HepG2 (cell line): Measurements from ENCODE around the gene XRCC5. TPM values are rescaled to one million over a fixed set of nuclear protein-coding genes. Genes with fewer than 3 reads are reported as not detected.

ENCODE experiments used
- MBD4 ChIP-seq: IDR thresholded peaks from 2 replicates; pipeline ENCODE4 v1.6.1; 2012; ENCODE audit warnings: low read length, inconsistent platforms, borderline replicate concordance
- NFYC ChIP-seq: IDR thresholded peaks from 2 replicates; pipeline ENCODE4 v1.6.1; 2016; ENCODE audit warnings: missing genetic modification reagents, missing compliant biosample characterization
- PHF5A ChIP-seq: IDR thresholded peaks from one replicate; pipeline ENCODE4 v1.6.1; 2018; ENCODE audit warnings: low read depth, missing genetic modification reagents; ENCODE audit not compliant: unreplicated experiment
- SOX6 ChIP-seq, 2 experiments: fragments of 450-650 bp in 1 of 2; sonication (generic) in 1 of 2; formaldehyde crosslinking in 1 of 2; IDR thresholded peaks; 2 replicates each; pipeline versions ENCODE4 v1.4.0 to v1.6.1; 2017 to 2020; ENCODE audit warnings: antibody characterized with exemption in 1 of 2, mild to moderate bottlenecking in 1 of 2, missing genetic modification reagents in 1 of 2
- TBP ChIP-seq: sonication (generic); formaldehyde crosslinking; IDR thresholded peaks from 2 replicates; pipeline ENCODE4 v1.5.0; 2020; ENCODE audit warnings: missing genetic modification reagents
- TRIM24 ChIP-seq: sonication (generic); formaldehyde crosslinking; IDR thresholded peaks from 2 replicates; pipeline ENCODE4 v1.8.0; 2022; ENCODE audit warnings: mild to moderate bottlenecking, missing genetic modification reagents
- ZNF138 ChIP-seq: sonication (generic); formaldehyde crosslinking; IDR thresholded peaks from 2 replicates; pipeline ENCODE4 v1.5.0; 2020; ENCODE audit warnings: mild to moderate bottlenecking, low read depth, missing genetic modification reagents
- ZNF549 ChIP-seq: sonication (generic); formaldehyde crosslinking; IDR thresholded peaks from 2 replicates; pipeline ENCODE4 v1.5.0; 2020; ENCODE audit warnings: missing genetic modification reagents
- ZNF781 ChIP-seq: sonication (generic); formaldehyde crosslinking; IDR thresholded peaks from 2 replicates; pipeline ENCODE4 v1.5.1; 2020; ENCODE audit warnings: borderline replicate concordance, mild to moderate bottlenecking, missing genetic modification reagents; ENCODE audit errors: not compliant biosample characterization
- ZNF891 ChIP-seq: sonication (generic); formaldehyde crosslinking; IDR thresholded peaks from 2 replicates; pipeline ENCODE4 v1.5.0; 2020; ENCODE audit warnings: mild to moderate bottlenecking, missing genetic modification reagents
- ZZZ3 ChIP-seq: sonication (generic); formaldehyde crosslinking; IDR thresholded peaks from 2 replicates; pipeline ENCODE4 v1.4.0; 2020; ENCODE audit warnings: missing genetic modification reagents, mild to moderate bottlenecking, borderline replicate concordance
- polyA plus RNA-seq, 8 experiments: library from polyadenylated mRNA; depleted of rRNA in 3 of 8; stranded (reverse) in 7 of 8; unstranded in 1 of 8; fragments of >200 nt; fragmentation: Illumina TruSeq in 4 of 8; extraction: Trizol in 4 of 8; gene quantifications; 2 replicates each; pipeline versions ENCODE4 v1.2.1 to v1.2.3, GENCODE V29; 2011 to 2016; ENCODE audit warnings: low read depth in 4 of 8, missing spikeins in 1 of 8, mixed read lengths in 1 of 8; ENCODE audit not compliant: insufficient read depth in 1 of 8
- total RNA-seq, 5 experiments: library from RNA; depleted of rRNA; stranded (reverse); fragments of >200 nt; fragmentation: Illumina TruSeq; extraction: Trizol; gene quantifications; 2 replicates each; pipeline ENCODE4 v1.2.3, GENCODE V29; 2016; ENCODE audit warnings: low read depth in 1 of 5
- TF ChIP-seq, protein P1 (sequence below): sonication (generic); formaldehyde crosslinking; IDR thresholded peaks from 2 replicates; pipeline ENCODE4 v1.4.0; 2020; ENCODE audit warnings: missing genetic modification reagents, mild to moderate bottlenecking, borderline replicate concordance
- TF ChIP-seq, protein P2 (sequence below): sonication (generic); formaldehyde crosslinking; IDR thresholded peaks from 2 replicates; pipeline ENCODE4 v1.4.0; 2020; ENCODE audit warnings: missing genetic modification reagents
- TF ChIP-seq, protein P3 (sequence below): sonication (generic); formaldehyde crosslinking; IDR thresholded peaks from 2 replicates; pipeline ENCODE4 v1.4.0; 2020; ENCODE audit warnings: missing genetic modification reagents
- TF ChIP-seq, protein P4 (sequence below), 2 experiments: IDR thresholded peaks; 2 replicates each; pipeline ENCODE4 v1.6.1; 2011 to 2012; ENCODE audit warnings: low read length in 2 of 2, borderline replicate concordance in 1 of 2, low read depth in 1 of 2, mild to moderate bottlenecking in 1 of 2, moderate library complexity in 1 of 2

Gene XRCC5
- total and polyA plus RNA-seq, 2 of the 13 experiments (the other 11 are each of a cell fraction or from before 2014, with no cell fraction given), result 264 to 454 TPM

DNA sequence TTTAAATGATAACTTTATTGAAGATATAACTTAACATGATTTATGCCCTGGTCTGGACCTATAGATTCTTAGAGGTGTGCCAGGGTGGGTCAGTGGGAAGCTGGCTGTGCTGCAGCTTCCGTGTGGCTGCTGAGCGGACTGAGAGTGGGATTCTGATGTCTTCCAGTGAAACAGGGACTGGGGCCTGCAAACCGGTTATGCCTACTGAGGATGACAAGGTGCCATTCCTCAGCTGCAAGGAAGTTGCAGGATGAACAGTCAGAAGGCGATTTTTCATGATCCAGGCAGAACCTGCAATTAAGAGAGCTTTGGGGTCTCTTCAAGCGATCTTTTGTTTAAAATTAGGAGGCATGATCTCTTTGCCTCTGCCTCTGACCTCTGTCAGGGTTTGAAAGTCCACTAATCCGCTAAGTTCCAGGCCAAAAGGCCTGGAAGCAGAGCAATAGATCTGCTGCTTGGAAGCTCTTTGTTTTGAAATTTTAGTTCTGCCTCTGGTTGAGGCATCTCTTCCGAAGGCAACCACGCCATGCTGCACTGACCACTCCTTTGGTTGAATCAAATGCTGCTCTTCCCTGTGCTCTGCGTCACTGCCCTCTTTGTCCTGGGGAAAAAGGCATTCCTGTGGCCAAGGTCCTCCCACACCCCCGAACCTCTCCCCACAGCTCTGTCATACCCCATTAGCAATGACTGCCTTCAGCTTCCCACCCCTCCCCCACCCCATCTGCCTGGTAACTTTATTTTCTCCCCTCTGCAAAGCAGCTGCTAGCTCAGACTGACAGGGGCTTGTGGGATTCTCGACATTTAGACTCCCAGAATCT, 25.5 kb upstream of the XRCC5 start (continued):
- no peak for TF ChIP-seq ZNF138 (CRISPR knock-in tag)
- peak; percentile 33 for TF ChIP-seq ZNF781 (CRISPR knock-in tag)
- TF ChIP-seq, protein P1, sequence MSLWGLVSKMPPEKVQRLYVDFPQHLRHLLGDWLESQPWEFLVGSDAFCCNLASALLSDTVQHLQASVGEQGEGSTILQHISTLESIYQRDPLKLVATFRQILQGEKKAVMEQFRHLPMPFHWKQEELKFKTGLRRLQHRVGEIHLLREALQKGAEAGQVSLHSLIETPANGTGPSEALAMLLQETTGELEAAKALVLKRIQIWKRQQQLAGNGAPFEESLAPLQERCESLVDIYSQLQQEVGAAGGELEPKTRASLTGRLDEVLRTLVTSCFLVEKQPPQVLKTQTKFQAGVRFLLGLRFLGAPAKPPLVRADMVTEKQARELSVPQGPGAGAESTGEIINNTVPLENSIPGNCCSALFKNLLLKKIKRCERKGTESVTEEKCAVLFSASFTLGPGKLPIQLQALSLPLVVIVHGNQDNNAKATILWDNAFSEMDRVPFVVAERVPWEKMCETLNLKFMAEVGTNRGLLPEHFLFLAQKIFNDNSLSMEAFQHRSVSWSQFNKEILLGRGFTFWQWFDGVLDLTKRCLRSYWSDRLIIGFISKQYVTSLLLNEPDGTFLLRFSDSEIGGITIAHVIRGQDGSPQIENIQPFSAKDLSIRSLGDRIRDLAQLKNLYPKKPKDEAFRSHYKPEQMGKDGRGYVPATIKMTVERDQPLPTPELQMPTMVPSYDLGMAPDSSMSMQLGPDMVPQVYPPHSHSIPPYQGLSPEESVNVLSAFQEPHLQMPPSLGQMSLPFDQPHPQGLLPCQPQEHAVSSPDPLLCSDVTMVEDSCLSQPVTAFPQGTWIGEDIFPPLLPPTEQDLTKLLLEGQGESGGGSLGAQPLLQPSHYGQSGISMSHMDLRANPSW (CRISPR knock-in tag), result no peak
- no peak for TF ChIP-seq ZNF549 (CRISPR knock-in tag)
- TF ChIP-seq, protein P2, sequence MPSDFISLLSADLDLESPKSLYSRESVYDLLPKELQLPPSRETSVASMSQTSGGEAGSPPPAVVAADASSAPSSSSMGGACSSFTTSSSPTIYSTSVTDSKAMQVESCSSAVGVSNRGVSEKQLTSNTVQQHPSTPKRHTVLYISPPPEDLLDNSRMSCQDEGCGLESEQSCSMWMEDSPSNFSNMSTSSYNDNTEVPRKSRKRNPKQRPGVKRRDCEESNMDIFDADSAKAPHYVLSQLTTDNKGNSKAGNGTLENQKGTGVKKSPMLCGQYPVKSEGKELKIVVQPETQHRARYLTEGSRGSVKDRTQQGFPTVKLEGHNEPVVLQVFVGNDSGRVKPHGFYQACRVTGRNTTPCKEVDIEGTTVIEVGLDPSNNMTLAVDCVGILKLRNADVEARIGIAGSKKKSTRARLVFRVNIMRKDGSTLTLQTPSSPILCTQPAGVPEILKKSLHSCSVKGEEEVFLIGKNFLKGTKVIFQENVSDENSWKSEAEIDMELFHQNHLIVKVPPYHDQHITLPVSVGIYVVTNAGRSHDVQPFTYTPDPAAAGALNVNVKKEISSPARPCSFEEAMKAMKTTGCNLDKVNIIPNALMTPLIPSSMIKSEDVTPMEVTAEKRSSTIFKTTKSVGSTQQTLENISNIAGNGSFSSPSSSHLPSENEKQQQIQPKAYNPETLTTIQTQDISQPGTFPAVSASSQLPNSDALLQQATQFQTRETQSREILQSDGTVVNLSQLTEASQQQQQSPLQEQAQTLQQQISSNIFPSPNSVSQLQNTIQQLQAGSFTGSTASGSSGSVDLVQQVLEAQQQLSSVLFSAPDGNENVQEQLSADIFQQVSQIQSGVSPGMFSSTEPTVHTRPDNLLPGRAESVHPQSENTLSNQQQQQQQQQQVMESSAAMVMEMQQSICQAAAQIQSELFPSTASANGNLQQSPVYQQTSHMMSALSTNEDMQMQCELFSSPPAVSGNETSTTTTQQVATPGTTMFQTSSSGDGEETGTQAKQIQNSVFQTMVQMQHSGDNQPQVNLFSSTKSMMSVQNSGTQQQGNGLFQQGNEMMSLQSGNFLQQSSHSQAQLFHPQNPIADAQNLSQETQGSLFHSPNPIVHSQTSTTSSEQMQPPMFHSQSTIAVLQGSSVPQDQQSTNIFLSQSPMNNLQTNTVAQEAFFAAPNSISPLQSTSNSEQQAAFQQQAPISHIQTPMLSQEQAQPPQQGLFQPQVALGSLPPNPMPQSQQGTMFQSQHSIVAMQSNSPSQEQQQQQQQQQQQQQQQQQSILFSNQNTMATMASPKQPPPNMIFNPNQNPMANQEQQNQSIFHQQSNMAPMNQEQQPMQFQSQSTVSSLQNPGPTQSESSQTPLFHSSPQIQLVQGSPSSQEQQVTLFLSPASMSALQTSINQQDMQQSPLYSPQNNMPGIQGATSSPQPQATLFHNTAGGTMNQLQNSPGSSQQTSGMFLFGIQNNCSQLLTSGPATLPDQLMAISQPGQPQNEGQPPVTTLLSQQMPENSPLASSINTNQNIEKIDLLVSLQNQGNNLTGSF (CRISPR knock-in tag), result no peak
- no peak for TF ChIP-seq PHF5A (CRISPR knock-in tag)
- TF ChIP-seq TRIM24 (CRISPR knock-in tag), result no peak
- TF ChIP-seq ZZZ3 (CRISPR knock-in tag), result no peak
- TF ChIP-seq SOX6 (IDR thresholded peaks at IDR 0.05), result no peak
- peak; percentile 61 for TF ChIP-seq SOX6 (CRISPR knock-in tag; IDR thresholded peaks at IDR 0.05)
- TF ChIP-seq, protein P3, sequence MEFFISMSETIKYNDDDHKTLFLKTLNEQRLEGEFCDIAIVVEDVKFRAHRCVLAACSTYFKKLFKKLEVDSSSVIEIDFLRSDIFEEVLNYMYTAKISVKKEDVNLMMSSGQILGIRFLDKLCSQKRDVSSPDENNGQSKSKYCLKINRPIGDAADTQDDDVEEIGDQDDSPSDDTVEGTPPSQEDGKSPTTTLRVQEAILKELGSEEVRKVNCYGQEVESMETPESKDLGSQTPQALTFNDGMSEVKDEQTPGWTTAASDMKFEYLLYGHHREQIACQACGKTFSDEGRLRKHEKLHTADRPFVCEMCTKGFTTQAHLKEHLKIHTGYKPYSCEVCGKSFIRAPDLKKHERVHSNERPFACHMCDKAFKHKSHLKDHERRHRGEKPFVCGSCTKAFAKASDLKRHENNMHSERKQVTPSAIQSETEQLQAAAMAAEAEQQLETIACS (CRISPR knock-in tag), result no peak
- no peak for TF ChIP-seq TBP
- TF ChIP-seq MBD4, result no peak
- TF ChIP-seq NFYC (CRISPR knock-in tag), result no peak
- TF ChIP-seq ZNF891, result no peak
- TF ChIP-seq, protein P4, sequence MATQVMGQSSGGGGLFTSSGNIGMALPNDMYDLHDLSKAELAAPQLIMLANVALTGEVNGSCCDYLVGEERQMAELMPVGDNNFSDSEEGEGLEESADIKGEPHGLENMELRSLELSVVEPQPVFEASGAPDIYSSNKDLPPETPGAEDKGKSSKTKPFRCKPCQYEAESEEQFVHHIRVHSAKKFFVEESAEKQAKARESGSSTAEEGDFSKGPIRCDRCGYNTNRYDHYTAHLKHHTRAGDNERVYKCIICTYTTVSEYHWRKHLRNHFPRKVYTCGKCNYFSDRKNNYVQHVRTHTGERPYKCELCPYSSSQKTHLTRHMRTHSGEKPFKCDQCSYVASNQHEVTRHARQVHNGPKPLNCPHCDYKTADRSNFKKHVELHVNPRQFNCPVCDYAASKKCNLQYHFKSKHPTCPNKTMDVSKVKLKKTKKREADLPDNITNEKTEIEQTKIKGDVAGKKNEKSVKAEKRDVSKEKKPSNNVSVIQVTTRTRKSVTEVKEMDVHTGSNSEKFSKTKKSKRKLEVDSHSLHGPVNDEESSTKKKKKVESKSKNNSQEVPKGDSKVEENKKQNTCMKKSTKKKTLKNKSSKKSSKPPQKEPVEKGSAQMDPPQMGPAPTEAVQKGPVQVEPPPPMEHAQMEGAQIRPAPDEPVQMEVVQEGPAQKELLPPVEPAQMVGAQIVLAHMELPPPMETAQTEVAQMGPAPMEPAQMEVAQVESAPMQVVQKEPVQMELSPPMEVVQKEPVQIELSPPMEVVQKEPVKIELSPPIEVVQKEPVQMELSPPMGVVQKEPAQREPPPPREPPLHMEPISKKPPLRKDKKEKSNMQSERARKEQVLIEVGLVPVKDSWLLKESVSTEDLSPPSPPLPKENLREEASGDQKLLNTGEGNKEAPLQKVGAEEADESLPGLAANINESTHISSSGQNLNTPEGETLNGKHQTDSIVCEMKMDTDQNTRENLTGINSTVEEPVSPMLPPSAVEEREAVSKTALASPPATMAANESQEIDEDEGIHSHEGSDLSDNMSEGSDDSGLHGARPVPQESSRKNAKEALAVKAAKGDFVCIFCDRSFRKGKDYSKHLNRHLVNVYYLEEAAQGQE (IDR thresholded peaks at IDR 0.05; ENCODE audit: borderline replicate concordance in 1 of 2, low read depth in 1 of 2, low read length in 2 of 2), result no peak
